MM.1S (cell line): ENCODE data around the gene TUBA1B.

Source experiments
- EZH2 ChIP-seq: fragments of 300-600 bp; sonication (generic); optimal IDR thresholded peaks from 2 replicates; pipeline ENCODE3; 2017; ENCODE audit warnings: low read depth, mild to moderate bottlenecking, antibody characterized with exemption, low read length, mixed read lengths
- TF ChIP-seq, protein P1 (sequence below): fragments of 300-600 bp; sonication (generic); IDR thresholded peaks from 2 replicates; pipeline ENCODE4 v1.5.1; 2016; ENCODE audit warnings: antibody characterized with exemption, low read length, mixed read lengths

DNA sequence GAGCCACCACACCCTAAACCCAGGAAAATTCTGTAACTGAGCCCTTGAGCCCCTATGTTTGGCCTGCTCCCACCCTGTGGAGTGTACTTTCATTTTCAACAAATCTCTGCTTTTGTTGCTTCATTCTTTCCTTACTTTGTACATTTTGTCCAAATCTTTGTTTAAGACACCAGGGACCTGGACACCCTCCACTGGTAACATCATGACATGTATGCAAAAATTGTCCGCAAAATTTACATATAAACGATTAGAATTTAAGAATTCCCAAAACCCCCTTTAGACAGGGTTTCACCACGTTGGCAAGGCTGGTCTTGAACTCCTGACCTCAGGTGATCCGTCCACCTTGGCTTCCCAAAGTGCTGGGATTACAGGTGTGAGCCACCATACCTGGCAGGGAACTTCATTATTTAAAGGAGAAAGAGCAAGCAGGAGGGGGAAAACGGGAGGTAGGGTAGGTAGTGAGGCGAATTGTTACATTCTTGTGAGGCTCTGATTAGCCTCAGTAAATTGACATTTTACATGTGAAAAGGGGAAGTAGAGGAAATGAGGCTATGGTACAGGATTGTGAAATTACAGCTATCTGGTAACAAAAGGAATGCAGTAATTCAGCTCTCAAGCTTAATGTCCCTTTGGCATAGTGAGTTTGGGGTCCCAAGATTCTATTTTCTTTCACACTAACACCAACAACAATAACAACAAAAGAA is 30.0 kb upstream of the TUBA1B start:
- TF ChIP-seq, protein P1, sequence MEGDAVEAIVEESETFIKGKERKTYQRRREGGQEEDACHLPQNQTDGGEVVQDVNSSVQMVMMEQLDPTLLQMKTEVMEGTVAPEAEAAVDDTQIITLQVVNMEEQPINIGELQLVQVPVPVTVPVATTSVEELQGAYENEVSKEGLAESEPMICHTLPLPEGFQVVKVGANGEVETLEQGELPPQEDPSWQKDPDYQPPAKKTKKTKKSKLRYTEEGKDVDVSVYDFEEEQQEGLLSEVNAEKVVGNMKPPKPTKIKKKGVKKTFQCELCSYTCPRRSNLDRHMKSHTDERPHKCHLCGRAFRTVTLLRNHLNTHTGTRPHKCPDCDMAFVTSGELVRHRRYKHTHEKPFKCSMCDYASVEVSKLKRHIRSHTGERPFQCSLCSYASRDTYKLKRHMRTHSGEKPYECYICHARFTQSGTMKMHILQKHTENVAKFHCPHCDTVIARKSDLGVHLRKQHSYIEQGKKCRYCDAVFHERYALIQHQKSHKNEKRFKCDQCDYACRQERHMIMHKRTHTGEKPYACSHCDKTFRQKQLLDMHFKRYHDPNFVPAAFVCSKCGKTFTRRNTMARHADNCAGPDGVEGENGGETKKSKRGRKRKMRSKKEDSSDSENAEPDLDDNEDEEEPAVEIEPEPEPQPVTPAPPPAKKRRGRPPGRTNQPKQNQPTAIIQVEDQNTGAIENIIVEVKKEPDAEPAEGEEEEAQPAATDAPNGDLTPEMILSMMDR: no peak
- TF ChIP-seq EZH2: no peak
